Astrocyte of the spinal cord (primary cell): ENCODE results near the gene MBLAC1.

Experiments
- DNase-seq: peaks from one replicate; pipeline ENCODE4 v3.0.0; 2011; ENCODE audit warnings: low read depth, low spot score
- H3K4me3 ChIP-seq: 2 replicates; pipeline ENCODE4 v1.5.1; 2011; ENCODE audit warnings: low read depth, mild to moderate bottlenecking, low read length, moderate library complexity
- CTCF ChIP-seq: IDR thresholded peaks from 2 replicates; pipeline ENCODE4 v1.5.1; 2012; ENCODE audit warnings: low read depth, mild to moderate bottlenecking, low read length, inconsistent platforms
- in situ Hi-C: cut with HindIII; loops from 2 replicates; pipeline ENCODE4 v1.10.0; 2017; ENCODE audit warnings: low sequenced_read_pairs

Gene MBLAC1

GRCh38 chr7:100126931-100127865 lies at the start of gene MBLAC1:
Gene MBLAC1 (plus strand): TSS chr7:100126967. CDS start chr7:100127396, 429 bp downstream.
- peak within 1 kb of the TSS; percentile 81 for H3K4me3 ChIP-seq
- in situ Hi-C loops, result no loop called here
- no peak for TF ChIP-seq CTCF
- DNase-seq, result peak; percentile 93

GRCh38 chr7:100077205-100077604 lies 49.6 kb upstream of the MBLAC1 start:
- no peak for TF ChIP-seq CTCF
- H3K4me3 ChIP-seq, result no peak overlapping the region
- no peak for DNase-seq
- in situ Hi-C loops, result no loop called here

GRCh38 chr7:100079024-100079560 lies 47.7 kb upstream of the MBLAC1 start:
- DNase-seq, result no peak
- H3K4me3 ChIP-seq, result no peak overlapping the region
- TF ChIP-seq CTCF, result no peak
- in situ Hi-C loops, result no loop called here

GRCh38 chr7:100080907-100081534 lies 45.7 kb upstream of the MBLAC1 start:
- in situ Hi-C loops, result no loop called here
- TF ChIP-seq CTCF, result no peak
- DNase-seq, result no peak
- peak overlapping the region; percentile 97 for H3K4me3 ChIP-seq

GRCh38 chr7:100081535-100082102 lies 45.1 kb upstream of the MBLAC1 start, which contains the start of gene ZNF3:
Gene ZNF3 (minus strand): TSS chr7:100081723. CDS start chr7:100077357, 4,366 bp downstream.
- peak; percentile 99 for DNase-seq
- peak; percentile 78 for TF ChIP-seq CTCF
- H3K4me3 ChIP-seq, result peak within 1 kb of the TSS; percentile 97
- in situ Hi-C loops, result no loop called here

- no peak for DNase-seq
- no peak for TF ChIP-seq CTCF
- H3K4me3 ChIP-seq, result no peak overlapping the region
- in situ Hi-C loops, result no loop called here
Observed at GRCh38 chr7:100082978-100083377, 43.8 kb upstream of the MBLAC1 start.
